ENCODE results near the gene NPB. TPM values are rescaled to one million over a fixed set of nuclear protein-coding genes. Genes with fewer than 3 reads are reported as not detected.

The NPB gene
- total RNA-seq, 6 experiments from 2014 or later: 0.12 to 1.5 (median 0.87) TPM; not detected in 2

DNA sequence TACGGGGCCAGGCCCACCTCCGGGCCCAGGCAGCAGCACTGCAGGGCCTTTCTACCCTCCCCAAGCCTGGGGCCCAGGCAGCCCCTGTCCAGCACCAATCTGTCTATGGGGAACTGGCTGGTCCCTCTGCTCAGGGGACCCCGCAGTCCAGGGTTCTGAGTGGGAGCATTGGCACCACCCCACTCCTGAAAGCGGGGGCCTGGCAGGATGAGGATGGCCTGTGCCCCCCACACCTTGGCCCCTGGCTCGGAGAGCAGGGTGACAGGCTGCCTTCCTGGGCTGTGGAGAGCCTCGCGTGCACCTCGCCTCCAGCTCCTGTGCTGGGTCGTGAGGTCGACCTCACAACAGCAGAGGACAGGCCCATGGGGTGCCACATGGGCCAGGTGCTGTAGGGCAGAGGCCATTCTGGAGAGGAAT is 1.4 kb downstream of the NPB start:
- peaks cover 0 to 29% (median 5%) of the 10 kb centered on the region in 4 donors for H3K4me1 ChIP-seq
- no peak for DNase-seq
- no peak overlapping the region for H3K27ac ChIP-seq
- H3K9me3 ChIP-seq: no peaks in the 10 kb centered on the region
- WGBS (ENCODE audit: insufficient coverage, low coverage, low lambda C conversion rate, missing lambda C conversion rate): no CpG with 5 or more reads among the region's 10 CpGs
- no peaks in the 10 kb centered on the region for H3K27me3 ChIP-seq
- H3K36me3 ChIP-seq: peaks cover 0 to 49% (median 18%) of the 10 kb centered on the region in 4 donors
- TF ChIP-seq, protein P1, sequence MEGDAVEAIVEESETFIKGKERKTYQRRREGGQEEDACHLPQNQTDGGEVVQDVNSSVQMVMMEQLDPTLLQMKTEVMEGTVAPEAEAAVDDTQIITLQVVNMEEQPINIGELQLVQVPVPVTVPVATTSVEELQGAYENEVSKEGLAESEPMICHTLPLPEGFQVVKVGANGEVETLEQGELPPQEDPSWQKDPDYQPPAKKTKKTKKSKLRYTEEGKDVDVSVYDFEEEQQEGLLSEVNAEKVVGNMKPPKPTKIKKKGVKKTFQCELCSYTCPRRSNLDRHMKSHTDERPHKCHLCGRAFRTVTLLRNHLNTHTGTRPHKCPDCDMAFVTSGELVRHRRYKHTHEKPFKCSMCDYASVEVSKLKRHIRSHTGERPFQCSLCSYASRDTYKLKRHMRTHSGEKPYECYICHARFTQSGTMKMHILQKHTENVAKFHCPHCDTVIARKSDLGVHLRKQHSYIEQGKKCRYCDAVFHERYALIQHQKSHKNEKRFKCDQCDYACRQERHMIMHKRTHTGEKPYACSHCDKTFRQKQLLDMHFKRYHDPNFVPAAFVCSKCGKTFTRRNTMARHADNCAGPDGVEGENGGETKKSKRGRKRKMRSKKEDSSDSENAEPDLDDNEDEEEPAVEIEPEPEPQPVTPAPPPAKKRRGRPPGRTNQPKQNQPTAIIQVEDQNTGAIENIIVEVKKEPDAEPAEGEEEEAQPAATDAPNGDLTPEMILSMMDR (IDR thresholded peaks at IDR 0.05): no peak
- TF ChIP-seq POLR2A (IDR thresholded peaks at IDR 0.05): no peak
- intact Hi-C loops (cut with DNase I): no loop called here
- peak in 2 of 4 donors; percentile 4 to 5 for ATAC-seq
- H3K4me3 ChIP-seq: no peak overlapping the region

DNA sequence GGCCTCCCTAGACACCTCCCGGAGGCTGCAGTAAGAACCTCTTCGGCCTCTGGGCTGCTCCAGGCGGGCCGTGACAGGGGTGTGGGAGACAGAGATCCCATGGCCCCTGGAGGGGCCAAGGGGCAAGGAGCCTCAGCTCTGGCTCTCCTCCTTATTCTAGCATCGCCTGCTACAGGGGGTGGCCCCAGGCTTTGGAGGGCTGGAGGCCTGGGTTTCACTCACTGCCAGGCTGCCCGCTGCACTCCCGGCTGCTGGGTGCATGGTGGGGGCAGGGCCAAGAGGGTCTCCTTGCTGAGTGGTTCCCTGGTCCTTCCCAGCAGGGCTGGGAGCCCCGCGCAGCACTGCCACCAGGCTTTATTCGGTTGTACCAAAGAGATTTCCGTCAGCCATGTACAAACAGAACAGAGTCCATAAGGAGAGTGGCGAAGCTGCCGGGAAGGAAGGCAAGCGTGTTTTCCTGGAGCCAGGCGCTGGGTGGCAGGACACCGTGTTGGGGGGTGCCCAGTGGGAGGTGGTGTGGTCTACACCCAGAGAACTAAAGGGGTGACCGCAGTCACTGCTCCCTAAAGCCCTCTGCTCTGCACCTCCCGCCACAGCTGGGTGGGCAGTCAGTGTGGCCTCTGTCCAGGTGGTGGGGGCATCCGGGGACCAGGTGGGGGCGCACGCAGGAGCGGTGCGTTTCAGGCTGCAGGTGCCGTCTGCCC is 2.0 kb downstream of the NPB start:
- peaks cover 0 to 31% (median 5%) of the 10 kb centered on the region in 4 donors for H3K4me1 ChIP-seq
- DNase-seq (no peak), ATAC-seq (no peak)
- intact Hi-C loops (cut with DNase I): no loop called here
- 72% methylated on average over 7 of the region's 24 CpGs for WGBS (ENCODE audit: insufficient coverage, low coverage, low lambda C conversion rate, missing lambda C conversion rate)
- peaks cover 0 to 52% (median 21%) of the 10 kb centered on the region in 4 donors for H3K36me3 ChIP-seq
- TF ChIP-seq, protein P1 (IDR thresholded peaks at IDR 0.05): no peak
- no peak for TF ChIP-seq POLR2A (IDR thresholded peaks at IDR 0.05)
- H3K27me3 ChIP-seq: no peaks in the 10 kb centered on the region
- H3K27ac ChIP-seq: no peak overlapping the region
- no peaks in the 10 kb centered on the region for H3K9me3 ChIP-seq
- H3K4me3 ChIP-seq: no peak overlapping the region

DNA sequence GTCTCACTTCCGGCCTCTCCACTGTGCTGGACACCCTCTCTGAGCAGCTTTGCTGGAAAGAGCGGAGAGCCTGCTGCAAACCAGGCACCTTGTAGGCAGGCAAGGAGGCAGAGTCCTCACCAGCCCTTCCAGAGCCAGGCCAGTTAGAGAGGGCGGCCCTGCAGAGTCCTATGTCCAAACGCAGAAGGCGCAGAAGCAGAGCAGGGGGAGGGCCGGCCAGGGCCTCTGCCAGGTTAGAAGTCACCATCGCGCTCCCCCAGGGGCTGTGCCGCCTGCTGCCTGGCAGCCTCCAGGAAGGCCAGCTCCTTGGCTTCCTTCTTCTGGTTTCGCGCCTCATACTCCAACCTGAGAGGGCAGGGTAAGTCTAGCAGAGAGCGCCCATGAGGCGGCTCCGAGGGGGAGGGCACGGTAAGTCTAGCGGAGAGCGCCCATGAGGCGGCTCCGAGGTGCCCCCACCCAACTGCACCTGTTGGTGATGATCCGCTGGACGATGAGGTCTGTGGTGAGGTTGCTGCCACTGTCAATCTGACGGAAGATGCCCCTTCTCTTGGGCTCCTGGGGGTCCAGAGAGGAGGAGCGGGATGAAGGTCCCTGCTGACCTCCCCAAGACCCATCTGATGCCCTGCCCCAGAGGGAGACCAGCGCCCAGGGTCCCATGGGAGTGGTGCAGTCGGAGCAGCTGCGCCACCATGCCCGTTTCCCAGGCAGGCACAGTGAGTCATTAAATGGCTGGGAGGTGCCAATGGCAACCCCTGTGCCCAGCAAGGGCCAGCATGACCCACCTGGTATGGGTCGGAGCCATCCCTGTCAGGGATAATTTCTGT is 2.8 kb downstream of the NPB start:
- 100% methylated on average over 3 of the region's 28 CpGs for WGBS (ENCODE audit: insufficient coverage, low coverage, low lambda C conversion rate, missing lambda C conversion rate)
- H3K4me3 ChIP-seq: no peak overlapping the region
- DNase-seq (no peak), ATAC-seq (no peak)
- H3K27me3 ChIP-seq: no peaks in the 10 kb centered on the region
- H3K9me3 ChIP-seq: no peaks in the 10 kb centered on the region
- peaks cover 0 to 38% (median 8%) of the 10 kb centered on the region in 4 donors for H3K4me1 ChIP-seq
- no peak overlapping the region for H3K27ac ChIP-seq
- TF ChIP-seq, protein P1 (IDR thresholded peaks at IDR 0.05): no peak
- TF ChIP-seq POLR2A (IDR thresholded peaks at IDR 0.05): no peak
- intact Hi-C loops (cut with DNase I): no loop called here
- peaks cover 0 to 55% (median 21%) of the 10 kb centered on the region in 4 donors for H3K36me3 ChIP-seq

DNA sequence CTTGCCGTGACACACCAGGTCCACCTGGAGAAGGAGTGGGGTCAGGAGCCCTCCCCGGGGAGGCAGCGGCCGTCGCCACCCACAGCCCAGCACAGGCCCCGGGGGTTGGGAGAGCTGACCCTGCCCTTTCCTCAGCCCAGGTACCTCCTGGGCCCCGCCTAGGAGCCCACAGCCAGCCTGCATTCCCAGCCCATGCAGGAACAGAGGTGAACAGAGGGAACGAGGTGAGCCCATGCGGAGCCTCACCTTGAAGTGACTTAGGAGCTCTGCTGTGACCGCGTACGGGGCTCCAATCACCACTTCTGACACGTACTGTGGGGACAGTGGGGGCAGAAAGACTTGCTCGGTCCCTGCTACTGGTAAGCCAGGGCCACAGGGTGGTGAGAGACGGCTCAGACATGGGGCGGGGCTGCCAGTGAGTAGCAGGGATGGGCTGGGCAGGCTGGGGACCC is 3.4 kb downstream of the NPB start:
- intact Hi-C loops (cut with DNase I): no loop called here
- peak in 1 of 3 donors; percentile 46 for DNase-seq
- Histone ChIP-seq H3K36me3 (peaks cover 0 to 55% (median 21%) of the 10 kb centered on the region in 4 donors), H3K9me3 (no peaks in the 10 kb centered on the region), H3K27me3 (no peaks in the 10 kb centered on the region), H3K4me3 (no peak overlapping the region), H3K27ac (no peak overlapping the region), H3K4me1 (peaks cover 0 to 44% (median 8%) of the 10 kb centered on the region in 4 donors)
- no peak for TF ChIP-seq POLR2A (IDR thresholded peaks at IDR 0.05)
- TF ChIP-seq, protein P1 (IDR thresholded peaks at IDR 0.05): no peak
- ATAC-seq: no peak
- 87% methylated on average over 3 of the region's 16 CpGs for WGBS (ENCODE audit: insufficient coverage, low coverage, low lambda C conversion rate, missing lambda C conversion rate)
